Vagina (tissue), 2 donors: ENCODE data around the gene CAND2. TPM values are rescaled to one million over a fixed set of nuclear protein-coding genes. Genes with fewer than 3 reads are reported as not detected.

Source experiments
- DNase-seq, 2 donors: peaks; one replicate each; pipeline ENCODE4 v3.0.0-alpha.2; 2017; ENCODE audit errors: extremely low spot score in 2 of 2
- H3K27ac ChIP-seq: fragments of 200-600 bp; sonication (generic); one replicate; pipeline ENCODE4 v1.5.1; 2019
- H3K27me3 ChIP-seq: fragments of 200-600 bp; sonication (generic); one replicate; pipeline ENCODE4 v1.5.1; 2019
- H3K36me3 ChIP-seq, 2 donors: fragments of 200-600 bp; sonication (generic); one replicate each; pipeline ENCODE4 v1.5.1; 2017 to 2019
- H3K4me1 ChIP-seq: fragments of 200-600 bp; sonication (generic); one replicate; pipeline ENCODE4 v1.5.1; 2019
- H3K4me3 ChIP-seq, 2 donors: fragments of 200-600 bp; sonication (generic); 1 replicate in 1 of 2; 2 replicates in 1 of 2; pipeline ENCODE4 v1.5.1; 2016 to 2019
- H3K9me3 ChIP-seq: fragments of 200-600 bp; sonication (generic); one replicate; pipeline ENCODE4 v1.5.1; 2019
- CTCF ChIP-seq, 3 experiments: fragments of 450-650 bp in 2 of 3; fragments of 200-600 bp in 1 of 3; sonication (generic) in 1 of 3; IDR thresholded peaks; one replicate each; pipeline ENCODE4 v1.5.1; 2017 to 2019; ENCODE audit warnings: antibody characterized with exemption in 3 of 3, mild to moderate bottlenecking in 2 of 3, moderate library complexity in 2 of 3
- POLR2A ChIP-seq, 2 donors: fragments of 450-650 bp; IDR thresholded peaks; one replicate each; pipeline ENCODE4 v1.6.1; 2017; ENCODE audit warnings: antibody characterized with exemption in 2 of 2, mild to moderate bottlenecking in 2 of 2, moderate library complexity in 2 of 2
- POLR2AphosphoS5 ChIP-seq, 2 donors: sonication (generic); formaldehyde crosslinking; IDR thresholded peaks; one replicate each; pipeline ENCODE4 v1.9.0; 2017; ENCODE audit warnings: antibody characterized with exemption in 2 of 2, mild to moderate bottlenecking in 2 of 2, low read depth in 1 of 2; ENCODE audit not compliant: insufficient read depth in 1 of 2
- intact Hi-C: fragments of 100-400 bp; cut with DNase I; formaldehyde crosslinking; loops from one replicate; pipeline ENCODE4 v1.15.1; 2023
- total RNA-seq: library from RNA; depleted of rRNA; stranded (reverse); fragments of >200 nt; gene quantifications from one replicate; pipeline ENCODE4 v1.2.3, GENCODE V29; 2016

Gene CAND2
- total RNA-seq, 1 donor from 2014 or later, result 12.5 TPM

DNA sequence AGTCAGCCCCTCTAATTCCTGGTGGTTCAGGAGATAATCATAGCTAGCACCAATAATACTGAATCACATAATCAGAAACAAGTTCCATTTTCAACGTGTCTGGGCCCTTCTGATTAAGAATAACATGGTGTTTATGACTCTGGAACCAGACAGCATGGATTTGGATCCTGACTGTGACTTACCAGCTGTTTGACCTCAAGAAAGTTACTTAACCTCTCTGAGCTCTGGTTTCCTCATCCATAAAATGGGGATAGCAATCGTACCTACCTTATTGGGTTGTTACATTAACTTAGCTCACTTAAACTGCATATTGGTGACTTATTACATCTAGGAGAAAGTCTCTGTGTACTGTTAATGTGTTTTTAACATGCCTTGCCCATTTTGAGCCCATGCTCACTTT, 26.7 kb upstream of the CAND2 start:
- H3K27me3 ChIP-seq, result no peaks in the 10 kb centered on the region
- no peak overlapping the region for H3K4me3 ChIP-seq
- TF ChIP-seq CTCF (IDR thresholded peaks at IDR 0.05), result no peak
- no peak for TF ChIP-seq POLR2AphosphoS5 (IDR thresholded peaks at IDR 0.05; ENCODE audit: insufficient read depth in 1 of 2, low read depth in 1 of 2)
- no peak for TF ChIP-seq POLR2A (IDR thresholded peaks at IDR 0.05)
- H3K27ac ChIP-seq, result no peak overlapping the region
- intact Hi-C loops, result no loop called here
- no peaks in the 10 kb centered on the region for H3K36me3 ChIP-seq
- DNase-seq, result no peak
- H3K9me3 ChIP-seq, result no peaks in the 10 kb centered on the region
- H3K4me1 ChIP-seq, result no peaks in the 10 kb centered on the region

GRCh38 chr3:12771236-12771635, 25.2 kb upstream of the CAND2 start:
- intact Hi-C loops, result no loop called here
- Histone ChIP-seq H3K4me3 (no peak overlapping the region), H3K27ac (no peak overlapping the region), H3K4me1 (no peaks in the 10 kb centered on the region), H3K9me3 (no peaks in the 10 kb centered on the region), H3K36me3 (no peaks in the 10 kb centered on the region), H3K27me3 (no peaks in the 10 kb centered on the region)
- no peak for DNase-seq
- TF ChIP-seq POLR2A (IDR thresholded peaks at IDR 0.05), result no peak
- no peak for TF ChIP-seq POLR2AphosphoS5 (IDR thresholded peaks at IDR 0.05; ENCODE audit: insufficient read depth in 1 of 2, low read depth in 1 of 2)
- no peak for TF ChIP-seq CTCF (IDR thresholded peaks at IDR 0.05)

DNA sequence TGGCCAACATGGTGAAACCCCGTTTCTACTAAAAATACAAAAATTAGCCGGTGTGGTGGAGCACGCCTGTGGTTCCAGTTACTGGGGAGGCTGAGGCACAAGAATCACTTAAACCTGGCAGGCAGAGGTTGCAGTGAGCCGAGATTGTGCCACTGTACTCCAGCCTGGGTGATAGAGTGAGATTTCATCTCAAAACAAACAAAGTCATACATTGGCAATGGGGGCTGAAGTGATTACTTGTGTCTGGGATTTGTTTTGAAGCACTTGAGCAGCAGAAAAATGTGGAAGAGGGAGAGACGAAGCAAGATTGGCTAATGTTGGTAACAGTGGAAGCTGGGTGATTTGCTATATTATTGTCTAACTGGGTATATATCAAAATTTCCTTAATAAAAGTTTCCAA, 24.0 kb upstream of the CAND2 start:
- no peak for TF ChIP-seq POLR2AphosphoS5 (IDR thresholded peaks at IDR 0.05; ENCODE audit: insufficient read depth in 1 of 2, low read depth in 1 of 2)
- no peak for TF ChIP-seq CTCF (IDR thresholded peaks at IDR 0.05)
- no peak for TF ChIP-seq POLR2A (IDR thresholded peaks at IDR 0.05)
- Histone ChIP-seq H3K4me3 (no peak overlapping the region), H3K27me3 (no peaks in the 10 kb centered on the region), H3K36me3 (no peaks in the 10 kb centered on the region), H3K9me3 (no peaks in the 10 kb centered on the region), H3K4me1 (no peaks in the 10 kb centered on the region), H3K27ac (no peak overlapping the region)
- no peak for DNase-seq
- intact Hi-C loops, result no loop called here

DNA sequence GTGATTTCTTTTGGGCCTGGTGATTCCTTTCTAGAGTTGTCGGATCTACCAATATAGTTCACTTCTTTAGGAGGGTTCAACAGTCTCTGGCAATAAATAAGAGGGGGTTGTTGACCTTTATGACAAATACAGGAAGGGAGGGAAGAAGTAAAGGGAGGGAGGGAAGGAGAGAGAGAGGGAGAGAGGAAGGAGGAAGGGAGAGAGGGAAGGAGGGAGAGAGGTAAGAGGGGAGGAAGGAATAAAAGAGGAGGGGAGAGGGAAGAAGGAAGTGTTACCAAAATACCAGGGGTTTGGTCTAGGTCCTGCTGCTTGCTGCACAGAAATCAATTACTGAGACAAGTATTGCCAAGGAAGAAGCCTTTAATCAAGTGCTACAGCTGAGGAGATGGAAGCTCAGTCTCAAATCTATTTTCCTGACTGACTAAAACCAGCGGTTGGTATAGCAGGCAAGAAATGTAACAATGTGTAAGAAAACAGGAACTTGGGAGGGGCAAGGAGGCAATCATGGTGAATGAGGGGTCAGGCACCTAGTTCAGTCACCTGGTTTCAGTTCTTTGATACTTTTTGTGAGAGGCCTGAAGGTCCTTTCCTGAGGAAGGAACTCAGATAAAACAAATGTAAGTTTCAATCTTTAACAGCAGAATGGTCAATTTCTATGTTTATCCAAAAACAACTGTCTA, 23.3 kb upstream of the CAND2 start:
- Histone ChIP-seq H3K4me1 (no peaks in the 10 kb centered on the region), H3K27me3 (no peaks in the 10 kb centered on the region), H3K9me3 (no peaks in the 10 kb centered on the region), H3K27ac (no peak overlapping the region), H3K36me3 (no peaks in the 10 kb centered on the region), H3K4me3 (no peak overlapping the region)
- DNase-seq, result no peak
- no peak for TF ChIP-seq POLR2A (IDR thresholded peaks at IDR 0.05)
- no peak for TF ChIP-seq CTCF (IDR thresholded peaks at IDR 0.05)
- no peak for TF ChIP-seq POLR2AphosphoS5 (IDR thresholded peaks at IDR 0.05; ENCODE audit: insufficient read depth in 1 of 2, low read depth in 1 of 2)
- intact Hi-C loops, result no loop called here

DNA sequence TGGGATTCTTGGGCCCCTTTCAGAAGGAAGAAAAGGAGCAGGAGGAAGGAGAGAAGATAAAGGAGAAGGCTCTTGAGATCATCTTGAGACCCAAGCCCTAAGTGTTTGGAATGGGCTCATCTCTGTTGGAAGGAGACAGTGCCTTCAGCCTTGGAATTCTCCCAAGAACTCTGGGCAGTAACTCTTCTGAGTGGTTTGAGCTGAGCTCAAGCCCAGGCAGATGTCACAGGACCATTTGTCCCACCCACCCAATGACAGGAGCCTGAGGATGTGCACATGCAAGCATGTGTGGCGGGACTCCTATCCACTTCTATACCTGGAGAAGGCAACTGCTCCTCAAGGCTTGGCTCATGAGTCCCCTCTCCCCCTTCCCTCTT, 22.8 kb upstream of the CAND2 start:
- H3K27me3 ChIP-seq, result no peaks in the 10 kb centered on the region
- no peak overlapping the region for H3K4me3 ChIP-seq
- no peak overlapping the region for H3K27ac ChIP-seq
- no peaks in the 10 kb centered on the region for H3K9me3 ChIP-seq
- no peaks in the 10 kb centered on the region for H3K36me3 ChIP-seq
- no peak for TF ChIP-seq CTCF (IDR thresholded peaks at IDR 0.05)
- TF ChIP-seq POLR2A (IDR thresholded peaks at IDR 0.05), result no peak
- TF ChIP-seq POLR2AphosphoS5 (IDR thresholded peaks at IDR 0.05; ENCODE audit: insufficient read depth in 1 of 2, low read depth in 1 of 2), result no peak
- no peaks in the 10 kb centered on the region for H3K4me1 ChIP-seq
- intact Hi-C loops, result no loop called here
- no peak for DNase-seq
